Fibroblast of skin of abdomen (primary cell): ENCODE data around the gene MAGI2.
"Not testable (repeated sequence)": the region's sequence is repeated elsewhere in the genome, so short reads cannot be mapped to it uniquely, and the experiment has no call there.

Experiments
- DNase-seq: peaks from one replicate; pipeline ENCODE4 v3.0.0-alpha.2; 2013

Gene MAGI2

DNA sequence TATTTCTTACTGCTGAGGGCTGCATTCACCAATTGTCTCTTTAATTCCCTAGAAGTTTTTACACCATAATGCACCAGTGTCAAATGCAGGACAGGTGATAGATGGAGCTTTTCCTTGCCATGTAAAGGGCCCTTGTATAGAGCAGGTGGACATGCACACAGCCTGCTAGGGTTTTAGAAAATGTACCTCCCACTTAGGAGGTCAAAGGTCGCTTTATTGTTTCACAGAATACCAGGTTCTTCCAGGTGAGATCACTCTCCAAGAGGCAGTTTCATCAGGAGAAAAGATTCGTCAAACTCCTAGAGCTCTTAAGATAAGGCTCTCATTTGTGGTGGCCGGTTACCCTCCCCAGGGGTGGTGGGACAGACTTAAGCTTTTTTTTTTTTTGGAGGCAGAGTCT lies 1439.1 kb downstream of the MAGI2 start:
- no peak for DNase-seq

DNA sequence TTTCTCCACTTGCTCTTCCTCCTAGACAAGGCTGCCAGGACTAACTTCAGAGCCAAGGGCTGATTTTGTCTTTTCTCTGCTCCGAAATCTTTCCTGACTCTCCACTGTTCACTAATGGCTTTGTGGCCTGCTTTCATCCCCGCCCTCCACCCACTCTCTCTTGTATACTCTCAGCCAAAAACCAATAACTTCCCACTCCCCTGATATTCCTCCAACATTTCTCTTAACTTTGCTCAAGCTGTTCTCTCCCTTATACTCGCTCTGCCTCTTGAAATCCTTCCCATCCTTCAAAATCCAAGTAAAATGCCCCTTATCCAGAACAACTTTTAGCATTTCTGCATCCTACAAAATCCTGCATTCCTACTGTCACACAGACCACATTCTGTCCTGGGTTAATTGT lies 1440.1 kb downstream of the MAGI2 start:
- no peak for DNase-seq

DNA sequence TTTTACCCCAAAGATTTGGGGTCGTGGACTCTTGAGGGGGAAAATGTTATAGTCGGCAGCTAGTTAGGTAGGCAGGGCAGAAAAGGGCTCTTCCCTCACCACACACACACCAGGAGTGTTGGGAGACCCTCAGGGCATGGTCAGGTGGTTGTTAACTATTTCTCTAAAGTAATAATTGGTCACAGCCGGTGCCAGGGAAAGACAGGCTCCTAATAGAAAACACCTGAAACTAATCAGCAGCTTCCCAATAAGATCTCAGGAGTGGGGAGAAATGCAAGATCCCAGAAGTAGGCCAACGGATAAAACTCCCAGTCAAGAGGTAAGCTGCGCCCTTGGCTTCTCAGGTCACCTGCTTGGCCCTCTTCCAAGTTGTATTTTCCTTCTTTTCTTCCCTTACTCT lies 1441.8 kb downstream of the MAGI2 start:
- DNase-seq, result no peak

DNA sequence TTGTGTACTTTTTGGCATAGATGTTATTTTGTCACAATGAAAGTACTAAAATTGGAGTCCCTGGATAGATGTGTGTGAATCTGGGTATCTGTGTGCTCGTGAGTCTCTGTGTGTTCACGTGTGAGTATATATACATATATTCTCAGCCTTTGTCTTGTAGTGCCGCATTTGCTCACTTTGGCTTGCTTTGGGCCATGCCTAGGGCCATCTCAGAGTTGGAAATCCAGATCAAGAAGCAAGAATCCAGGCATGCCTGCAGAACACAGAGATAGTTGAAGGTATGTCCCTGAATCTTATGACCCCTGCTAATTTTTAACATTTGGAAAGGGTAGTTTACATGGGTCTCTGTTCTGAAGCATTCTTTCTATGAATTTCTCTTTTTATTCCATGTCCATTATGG lies 1446.2 kb downstream of the MAGI2 start:
- no peak for DNase-seq

DNA sequence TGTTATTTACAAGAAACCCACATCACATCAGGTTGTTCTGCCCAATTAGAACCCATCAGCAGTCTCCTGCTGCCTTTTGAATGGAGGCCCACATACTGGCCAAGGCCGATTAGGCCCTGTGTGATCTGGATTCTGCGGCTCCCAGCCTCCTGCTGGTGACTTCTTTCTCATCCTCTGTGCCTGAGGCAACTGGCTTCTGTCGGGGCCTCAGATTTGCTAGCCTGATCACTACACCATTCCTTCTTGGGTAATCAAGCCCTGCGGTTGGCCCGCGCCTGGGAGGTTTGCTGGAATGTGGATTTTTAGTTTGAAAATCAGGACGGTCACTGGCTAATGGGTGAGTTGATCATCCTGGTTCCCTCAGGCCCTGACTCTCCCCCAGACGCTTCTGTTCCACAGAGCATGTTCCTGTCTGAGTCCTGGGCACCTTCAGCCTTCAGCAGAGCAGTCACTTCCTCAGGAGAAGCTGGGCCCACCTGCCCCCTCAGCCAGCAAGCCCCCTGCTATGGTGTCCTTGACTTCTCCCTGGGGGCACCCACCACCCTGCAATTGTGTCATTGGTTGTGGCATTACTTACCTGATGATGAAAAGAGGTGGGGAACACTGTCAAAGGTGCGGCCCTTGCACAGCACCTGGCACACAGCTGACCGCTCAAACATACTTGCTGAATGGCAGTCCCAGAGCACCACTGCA lies 1447.3 kb downstream of the MAGI2 start:
- DNase-seq, result no peak

DNA sequence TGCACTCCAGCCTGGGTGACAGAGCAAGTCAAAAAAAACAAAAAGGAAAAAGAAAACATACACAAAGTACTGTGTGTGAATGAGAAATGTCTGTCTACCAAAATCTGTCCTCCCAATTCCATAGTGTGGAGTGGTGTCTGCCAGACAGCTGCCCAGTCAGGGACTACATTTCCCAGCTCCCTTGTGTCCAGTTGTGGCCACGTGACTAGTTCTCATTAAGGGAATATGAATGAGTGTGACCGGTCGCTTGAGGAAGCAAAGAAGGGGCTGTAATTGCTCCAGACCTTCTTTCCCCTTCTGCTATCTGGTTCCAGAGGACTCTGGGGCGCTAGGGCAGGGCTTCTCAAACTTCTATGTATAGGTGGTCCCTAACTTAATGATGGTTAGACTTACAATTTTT lies 1450.8 kb downstream of the MAGI2 start:
- no peak for DNase-seq

DNA sequence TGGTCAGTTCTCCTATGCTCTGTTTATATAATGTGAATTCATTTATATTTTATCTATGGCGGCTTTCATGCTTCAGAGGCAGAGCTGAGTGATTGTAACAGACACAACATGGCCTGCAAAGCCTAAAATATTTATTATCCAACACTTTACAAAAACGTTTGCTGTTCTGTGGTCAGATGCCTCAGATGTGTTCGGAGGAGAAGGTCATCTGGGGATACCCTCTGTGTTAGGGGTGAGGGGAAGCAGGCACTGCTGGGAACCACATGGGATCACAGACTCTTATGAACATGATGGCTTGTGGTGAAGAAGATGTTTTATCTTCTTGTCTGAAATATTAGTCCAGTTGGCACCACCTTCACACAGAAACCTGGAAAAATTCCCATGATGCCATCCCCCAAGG lies 1451.4 kb downstream of the MAGI2 start:
- peak; percentile 20 for DNase-seq

DNA sequence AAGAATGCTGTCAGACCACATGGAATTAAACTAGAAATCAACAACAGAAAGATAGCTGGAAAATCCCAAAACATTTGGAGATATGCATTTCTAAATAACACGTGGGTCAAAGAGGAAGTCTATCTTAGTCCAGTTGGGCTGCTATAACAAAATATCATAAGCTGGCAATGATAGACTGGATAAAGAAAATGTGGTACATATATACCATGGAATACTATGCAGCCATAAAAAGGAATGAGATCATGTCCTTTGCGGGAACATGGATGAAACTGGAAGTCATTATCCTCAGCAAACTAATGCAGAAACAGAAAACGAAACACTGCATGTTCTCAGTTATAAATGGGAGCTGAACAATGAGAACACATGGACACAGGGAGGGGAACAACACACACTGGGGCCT lies 1454.3 kb downstream of the MAGI2 start:
- not testable (repeated sequence) for DNase-seq

DNA sequence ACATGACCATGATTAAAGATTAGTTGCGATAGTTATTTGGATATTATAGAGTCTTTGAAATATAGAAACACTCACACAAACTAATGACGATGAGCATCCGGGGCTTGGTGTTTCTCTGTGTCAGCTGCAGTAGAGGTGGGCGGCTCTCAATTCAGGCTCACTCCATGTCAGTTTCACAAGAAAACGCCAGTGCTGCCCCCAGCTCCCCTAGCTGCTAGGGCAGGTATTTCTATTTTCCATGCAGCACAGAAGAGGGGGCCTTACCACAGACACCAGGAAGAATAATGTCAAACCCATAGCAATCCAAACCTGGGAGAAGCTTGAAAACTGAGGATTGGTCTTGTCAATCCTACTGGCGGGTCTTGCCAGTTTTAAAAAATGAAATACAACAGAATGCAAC lies 1457.8 kb downstream of the MAGI2 start:
- DNase-seq, result no peak

DNA sequence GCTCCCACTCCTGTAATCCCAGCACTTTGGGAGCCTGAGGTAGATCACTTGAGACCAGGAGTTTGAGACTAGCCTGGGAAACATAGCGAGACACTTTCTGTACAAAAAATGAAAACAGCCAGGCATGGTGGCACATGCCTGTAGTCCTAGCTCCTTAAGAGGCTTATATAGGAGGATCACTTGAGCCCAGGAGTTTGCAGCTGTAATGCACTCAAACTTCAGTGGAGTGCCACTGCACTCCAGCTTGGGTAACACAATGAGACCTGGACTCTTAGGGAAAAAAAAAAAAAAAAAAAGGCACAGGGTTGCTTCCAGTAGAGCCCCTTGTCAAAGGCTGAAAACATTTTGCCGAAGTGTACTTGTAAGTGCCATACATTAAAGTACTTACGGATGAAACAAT lies 1459.6 kb downstream of the MAGI2 start:
- DNase-seq, result no peak

DNA sequence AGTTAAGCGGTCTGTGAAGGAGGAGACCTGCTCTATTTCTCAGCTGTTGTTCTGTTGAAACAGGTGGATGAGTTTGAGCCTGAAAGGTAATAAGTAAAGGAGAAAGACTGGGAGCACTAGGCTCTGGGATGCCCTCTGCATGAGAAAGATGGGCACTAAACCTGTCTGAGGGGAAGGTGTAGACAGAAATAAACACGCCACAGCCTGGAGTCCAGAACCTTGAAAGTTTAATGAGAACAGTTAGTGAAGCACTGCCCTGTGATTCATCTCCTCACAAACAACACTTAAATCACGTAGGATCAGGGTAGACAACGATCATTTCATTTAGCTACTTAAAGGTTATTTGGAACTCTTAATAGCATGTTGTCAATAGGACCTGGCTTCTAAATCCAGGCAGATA lies 1461.8 kb downstream of the MAGI2 start:
- DNase-seq, result no peak

DNA sequence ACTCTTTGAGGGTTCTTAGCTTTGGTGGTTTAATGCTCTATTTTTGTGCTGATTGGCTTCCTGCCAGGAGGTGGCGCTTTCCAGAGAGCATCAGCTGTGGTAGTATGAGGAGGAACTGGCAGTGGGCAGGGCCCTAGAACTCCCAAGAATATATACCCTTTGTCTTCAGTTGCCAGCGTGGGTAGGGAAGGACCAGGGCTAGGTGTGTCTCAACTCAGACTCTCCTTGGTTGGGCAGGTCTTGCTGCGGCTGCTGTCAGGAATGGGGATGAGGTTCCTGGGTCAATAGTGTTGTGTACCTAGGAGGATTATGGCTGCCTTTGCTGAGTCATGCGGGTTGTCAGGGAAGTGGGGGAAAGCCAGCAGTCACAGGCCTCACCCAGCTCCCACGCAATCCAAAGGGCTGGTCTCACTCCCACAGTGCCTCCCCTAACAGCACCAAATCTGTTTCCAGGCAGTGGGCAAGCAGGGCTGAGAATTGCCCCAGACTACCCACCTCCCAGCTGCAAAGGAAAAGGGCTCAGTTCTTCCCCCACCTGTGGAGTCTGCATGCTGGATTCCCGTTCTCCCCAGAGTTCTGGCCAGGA lies 1463.4 kb downstream of the MAGI2 start:
- DNase-seq, result no peak

DNA sequence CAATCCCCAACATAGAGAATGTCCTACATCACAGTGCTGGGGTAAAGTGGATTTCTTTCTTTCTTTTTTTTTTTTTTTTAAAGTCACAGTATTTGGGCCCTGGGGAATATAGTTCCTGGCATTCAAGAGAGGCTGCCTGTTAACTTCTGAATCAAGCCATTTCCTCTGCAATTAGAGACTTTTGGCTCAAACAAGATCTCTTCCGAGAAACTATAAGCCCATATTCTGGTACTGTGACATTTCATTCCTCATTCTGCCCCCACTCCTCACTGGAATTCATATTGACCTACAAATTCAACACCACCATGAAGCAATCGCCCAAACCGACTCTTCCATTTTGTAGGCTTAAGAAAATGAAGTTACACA lies 1467.5 kb downstream of the MAGI2 start:
- DNase-seq, result no peak

DNA sequence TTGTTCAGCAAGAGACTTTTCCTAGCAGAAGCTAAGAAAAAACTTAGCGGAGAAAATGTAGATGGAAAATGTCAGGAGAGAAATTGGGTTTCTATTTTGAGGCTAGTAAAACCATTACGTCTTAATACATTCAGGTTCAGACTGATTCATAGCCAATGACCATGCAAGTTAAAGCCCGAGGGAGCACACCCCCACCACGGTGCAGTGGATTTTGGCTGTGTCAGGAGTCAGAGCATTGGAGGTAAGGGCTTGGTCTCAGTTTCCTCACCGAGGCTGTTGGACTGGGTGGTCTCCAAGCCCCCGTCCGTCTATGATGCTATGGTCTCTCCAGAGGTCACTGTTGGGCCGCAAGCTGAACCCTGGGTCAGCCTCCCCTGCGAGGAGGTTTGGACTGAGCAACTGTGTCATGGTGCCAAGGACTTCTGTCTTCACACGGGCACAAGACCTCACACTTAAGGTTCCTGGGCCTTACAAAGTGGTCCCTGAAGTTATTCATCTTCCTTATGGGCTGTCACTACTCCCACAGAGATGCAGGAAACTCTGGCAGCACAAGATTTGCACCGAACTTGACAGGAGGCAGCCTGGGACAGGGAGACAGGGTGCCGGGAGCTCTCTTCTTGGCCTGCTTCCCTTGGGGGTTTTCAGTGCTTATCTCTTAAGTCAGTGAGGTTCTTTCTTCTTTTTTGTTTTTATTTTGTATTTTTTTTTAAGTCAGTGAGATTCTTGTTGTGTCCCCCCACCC lies 1468.1 kb downstream of the MAGI2 start:
- DNase-seq, result no peak

DNA sequence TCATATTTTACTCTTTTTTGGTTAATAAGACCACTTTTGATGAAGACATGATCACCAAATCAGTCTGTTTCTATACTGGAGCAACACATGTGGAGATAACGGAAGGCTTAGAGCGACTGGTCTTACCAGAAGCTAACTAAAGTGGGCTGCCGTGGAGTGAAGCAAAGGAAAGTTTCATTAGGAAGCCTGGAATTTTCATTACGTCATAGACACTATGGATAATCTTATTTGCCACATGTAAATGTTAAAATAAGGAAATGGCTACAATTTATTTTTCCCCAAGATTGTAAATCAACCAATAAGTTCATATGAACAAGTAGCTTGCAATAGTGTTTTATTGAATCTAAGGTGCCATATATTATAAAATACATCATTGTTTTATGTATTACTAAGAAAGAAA lies 1469.5 kb downstream of the MAGI2 start:
- no peak for DNase-seq

DNA sequence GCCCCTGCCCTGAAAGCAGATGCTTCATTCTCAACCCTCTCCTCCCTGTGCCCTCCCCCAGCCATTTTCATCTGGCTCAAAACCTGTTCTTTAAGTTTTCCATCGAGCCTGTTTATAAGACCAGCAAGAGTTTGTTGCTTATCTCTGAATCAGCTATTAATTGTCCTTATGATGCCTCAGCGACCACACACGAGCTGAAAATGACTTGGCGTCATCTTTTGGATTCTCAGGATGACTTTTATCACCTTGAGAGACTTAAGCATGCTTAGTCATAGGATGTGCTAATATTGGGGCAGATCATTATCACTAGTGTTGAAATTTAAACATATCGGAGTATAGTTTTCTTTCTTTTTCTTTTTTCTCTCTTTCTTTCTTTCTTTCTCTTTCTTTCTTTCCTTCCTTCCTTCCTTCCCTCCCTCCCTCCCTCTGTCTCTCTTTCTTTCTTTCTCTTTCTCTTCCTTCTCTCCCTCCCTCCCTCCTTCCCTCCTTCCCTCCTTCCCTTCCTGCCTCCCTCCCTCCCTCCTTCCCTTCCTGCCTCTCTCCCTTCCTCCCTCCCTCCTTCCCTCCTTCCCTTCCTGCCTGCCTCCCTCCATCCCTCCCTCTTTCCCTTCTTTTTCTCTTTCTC lies 1470.4 kb downstream of the MAGI2 start:
- no peak for DNase-seq

DNA sequence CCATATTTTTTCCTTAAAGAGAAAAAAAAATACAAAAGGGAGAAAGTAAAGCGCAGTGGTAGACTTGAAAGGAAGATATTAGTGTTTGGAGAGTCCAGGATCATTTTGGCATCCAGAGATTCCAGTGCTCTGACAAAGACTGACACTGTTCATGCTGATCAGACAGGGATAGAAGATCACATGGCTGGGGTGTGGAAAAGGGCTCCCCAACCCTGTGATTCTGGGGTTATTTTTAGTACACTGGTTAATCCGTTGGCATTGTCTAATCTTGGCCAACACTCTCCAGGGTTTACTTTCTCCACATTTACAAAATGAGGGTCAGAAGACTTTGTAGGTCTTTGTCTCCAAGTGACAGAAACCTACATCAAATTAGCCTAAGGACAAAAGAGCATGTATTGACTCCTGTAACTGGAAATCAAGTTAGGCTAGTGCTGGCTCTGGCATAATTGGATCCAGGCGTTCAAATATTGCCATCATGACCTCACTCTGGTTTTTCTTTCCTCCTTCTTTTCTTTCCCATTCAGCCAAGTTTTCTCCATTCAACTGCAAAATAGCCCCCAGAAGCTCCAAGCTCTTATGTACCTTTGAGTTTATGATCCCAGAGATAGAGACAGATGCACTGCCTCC lies 1473.3 kb downstream of the MAGI2 start:
- no peak for DNase-seq

DNA sequence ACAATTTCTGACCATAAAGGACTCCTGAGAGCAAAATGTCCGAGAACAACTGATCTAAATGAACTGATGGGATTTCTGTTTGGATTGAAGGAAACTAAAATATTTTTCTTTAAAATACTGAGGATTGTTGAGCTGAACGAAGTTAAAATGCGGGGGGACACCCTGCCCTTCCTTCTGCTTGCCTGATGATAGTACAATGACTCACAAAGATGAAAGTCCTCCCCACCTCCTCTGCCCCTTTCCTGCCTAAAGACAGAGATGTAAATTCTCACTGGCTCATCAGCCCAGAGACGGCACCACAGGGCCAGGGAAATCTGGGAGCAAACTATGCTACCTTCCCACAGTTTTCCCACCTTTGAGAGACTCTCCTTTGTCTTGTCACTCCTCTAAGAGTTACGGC lies 1474.2 kb downstream of the MAGI2 start:
- DNase-seq, result no peak

DNA sequence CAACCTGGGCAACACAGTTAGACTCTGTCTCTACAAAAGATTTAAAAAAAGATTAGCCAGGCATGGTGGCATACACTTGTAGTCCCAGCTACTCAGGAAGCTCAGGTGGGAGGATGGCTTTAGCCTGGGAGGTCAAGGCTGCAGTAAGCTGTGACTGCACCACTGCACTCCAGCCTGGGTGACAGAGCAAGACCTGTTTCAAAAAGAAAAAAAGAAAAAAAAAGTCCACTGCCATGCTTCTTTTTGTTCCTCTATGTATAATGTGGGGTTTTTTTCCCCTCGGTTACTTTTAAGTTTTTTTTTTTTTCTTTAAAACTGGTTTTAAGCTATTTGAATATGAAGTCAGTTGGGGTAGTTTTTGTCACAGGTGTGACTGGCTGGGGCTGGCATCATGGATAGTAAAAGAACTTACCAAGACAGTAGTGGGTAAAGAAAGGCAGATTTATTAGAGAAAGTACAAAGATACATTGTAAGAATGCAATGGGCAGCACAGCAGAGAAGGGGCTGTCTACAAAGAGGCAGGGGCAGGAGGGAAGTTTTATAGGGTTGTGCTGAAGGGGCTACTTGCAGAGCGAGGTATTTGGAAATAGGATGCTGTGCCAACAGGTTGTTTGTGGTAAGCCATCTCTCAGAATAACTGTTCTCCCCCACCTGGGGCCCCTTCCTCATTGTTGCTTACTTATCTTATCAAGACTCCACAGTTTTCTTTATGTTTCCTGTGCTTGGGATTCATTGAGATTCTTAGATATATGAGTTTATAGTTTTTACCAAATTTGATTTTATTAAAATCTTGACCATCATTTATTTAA lies 1477.6 kb downstream of the MAGI2 start:
- no peak for DNase-seq

DNA sequence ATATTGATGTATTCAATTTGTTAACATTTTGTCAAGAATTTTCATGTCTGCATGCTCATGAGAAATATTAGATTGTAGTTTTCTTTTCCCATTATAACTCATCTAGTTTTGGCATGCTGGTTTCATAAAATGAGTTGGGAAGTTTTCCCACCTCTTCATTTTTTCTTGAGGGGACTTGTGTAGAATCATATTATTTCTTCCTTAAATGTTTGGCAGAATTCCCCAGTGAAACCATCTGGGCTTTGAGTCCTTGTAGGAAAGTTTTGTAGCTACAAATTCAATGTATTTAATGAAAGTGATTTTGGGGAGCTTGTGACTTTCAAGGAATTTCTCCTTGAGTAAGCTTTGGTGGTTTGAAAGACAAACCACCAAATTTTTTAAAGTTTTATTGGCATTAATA lies 1481.7 kb downstream of the MAGI2 start:
- no peak for DNase-seq

DNA sequence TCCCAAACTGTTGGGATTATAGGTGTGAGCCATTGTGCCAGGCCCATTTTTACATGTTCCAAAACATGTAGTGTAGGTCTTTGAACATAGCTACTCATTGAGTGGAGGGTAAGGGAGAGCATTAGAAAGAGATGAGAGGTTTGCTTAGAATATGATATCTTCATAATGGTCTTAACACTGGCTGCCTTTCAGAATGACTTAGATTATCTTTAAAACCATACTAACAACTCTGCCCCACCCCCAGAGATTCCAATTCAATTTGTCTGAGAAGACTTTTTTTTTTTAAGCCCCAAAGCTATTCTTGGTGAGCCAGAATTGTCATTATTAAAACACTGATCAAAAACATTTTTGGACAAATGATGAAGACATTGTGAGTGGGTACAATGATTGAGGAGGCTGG lies 1486.0 kb downstream of the MAGI2 start:
- no peak for DNase-seq
